ENCODE data around the gene PACC1. TPM values are rescaled to one million over a fixed set of nuclear protein-coding genes. Genes with fewer than 3 reads are reported as not detected.
"Not testable (repeated sequence)": the region's sequence is repeated elsewhere in the genome, so short reads cannot be mapped to it uniquely, and the experiment has no call there.

PACC1 gene
- total RNA-seq, 2 donors from 2014 or later = 5.3 to 16.4 TPM

DNA sequence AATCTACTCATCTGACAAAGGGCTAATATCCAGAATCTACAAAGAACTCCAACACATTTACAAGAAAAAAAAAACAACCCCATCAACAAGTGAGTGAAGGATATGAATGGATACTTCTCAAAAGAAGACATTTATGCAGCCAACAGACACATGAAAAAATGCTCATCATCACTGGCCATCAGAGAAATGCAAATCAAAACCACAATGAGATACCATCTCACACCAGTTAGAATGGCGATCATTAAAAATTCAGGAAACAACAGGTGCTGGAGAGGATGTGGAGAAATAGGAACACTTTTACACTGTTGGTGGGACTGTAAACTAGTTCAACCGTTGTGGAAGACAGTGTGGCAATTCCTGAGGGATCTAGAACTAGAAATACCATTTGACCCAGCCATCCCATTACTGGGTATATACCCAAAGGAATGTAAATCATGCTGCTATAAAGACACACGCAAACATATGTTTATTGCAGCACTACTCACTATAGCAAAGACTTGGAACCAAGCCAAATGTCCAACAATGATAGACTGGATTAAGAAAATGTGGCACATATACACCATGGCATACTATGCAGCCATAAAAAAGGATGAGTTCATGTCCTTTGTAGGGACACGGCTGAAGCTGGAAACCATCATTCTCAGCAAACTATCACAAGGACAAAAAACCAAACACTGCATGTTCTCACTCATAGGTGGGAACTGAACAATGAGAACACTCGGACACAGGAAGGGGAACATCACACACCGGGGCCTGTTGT is 18.8 kb downstream of the PACC1 start:
- not testable (repeated sequence) for H3K27ac Mint-ChIP-seq; H3K4me1 Mint-ChIP-seq; H3K9me3 Mint-ChIP-seq; ATAC-seq (replicated peaks); H3K27me3 Mint-ChIP-seq; H3K4me3 Mint-ChIP-seq
- H3K36me3 Mint-ChIP-seq (ENCODE audit: low read depth) = peaks cover 30% of the 10 kb centered on the region

DNA sequence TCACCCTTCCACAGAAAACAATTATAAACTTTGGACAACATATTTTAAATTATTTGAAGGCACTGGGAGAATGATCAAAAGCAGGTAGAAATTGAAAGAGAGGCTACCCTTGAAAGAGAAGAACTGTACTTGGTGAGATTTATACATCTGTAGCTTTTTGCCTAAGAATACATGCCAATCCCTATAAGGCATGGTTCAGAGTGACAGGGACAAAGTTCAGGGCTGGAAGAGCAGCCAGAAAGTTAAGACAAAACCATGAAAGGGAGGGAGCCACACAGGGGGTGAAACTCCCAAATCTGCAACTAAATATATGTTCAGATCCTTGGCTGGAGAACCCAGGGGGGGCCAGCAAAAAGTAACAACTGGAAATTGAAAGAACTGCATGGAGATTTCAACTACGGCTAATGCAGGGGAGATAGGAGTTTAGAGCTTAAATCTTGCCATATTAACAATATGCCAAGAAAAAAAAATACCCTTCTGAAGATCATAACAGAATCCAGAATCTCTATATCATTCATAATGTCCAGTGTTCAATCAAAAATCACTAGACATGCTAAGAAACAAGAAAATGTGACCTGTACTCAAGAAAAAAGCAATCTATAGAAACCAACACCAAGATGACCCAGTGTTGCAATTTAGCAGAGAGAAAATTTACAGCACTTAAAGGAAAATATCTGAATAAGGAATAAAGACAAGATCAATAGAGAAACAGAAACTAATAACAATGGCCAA is 25.5 kb downstream of the PACC1 start:
- Mint-ChIP-seq H3K9me3 (peaks cover 3% of the 10 kb centered on the region), H3K27ac (no peak overlapping the region), H3K4me3 (no peak overlapping the region), H3K27me3 (no peaks in the 10 kb centered on the region), H3K36me3 (ENCODE audit: low read depth) (peaks cover 57% of the 10 kb centered on the region), H3K4me1 (peaks cover 6% of the 10 kb centered on the region)
- ATAC-seq (replicated peaks) = no peak

DNA sequence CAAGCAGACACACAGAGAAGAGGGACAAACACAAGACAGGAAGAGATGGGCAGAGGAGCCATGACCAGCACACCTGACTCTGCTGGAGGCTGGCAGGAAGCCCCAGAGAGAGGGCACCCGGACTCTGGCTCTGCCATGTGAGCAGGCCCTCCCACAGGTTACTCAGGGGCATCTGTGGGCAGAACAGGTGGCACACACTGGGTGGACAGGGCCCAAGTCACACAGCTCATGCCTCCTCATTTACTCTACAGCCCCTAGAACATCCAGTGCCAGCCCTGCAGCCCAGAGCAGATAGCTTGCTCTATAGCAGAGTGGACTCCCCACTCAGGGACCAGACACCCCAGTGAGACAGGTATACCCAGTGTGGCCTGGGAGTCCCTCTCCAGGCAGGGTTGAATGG is 28.7 kb downstream of the PACC1 start:
- Mint-ChIP-seq H3K27ac (peak overlapping the region; percentile 29), H3K36me3 (ENCODE audit: low read depth) (peaks cover 76% of the 10 kb centered on the region), H3K9me3 (peaks cover 3% of the 10 kb centered on the region), H3K4me1 (peaks cover 6% of the 10 kb centered on the region), H3K27me3 (no peaks in the 10 kb centered on the region), H3K4me3 (no peak overlapping the region)
- ATAC-seq (replicated peaks) = no peak

DNA sequence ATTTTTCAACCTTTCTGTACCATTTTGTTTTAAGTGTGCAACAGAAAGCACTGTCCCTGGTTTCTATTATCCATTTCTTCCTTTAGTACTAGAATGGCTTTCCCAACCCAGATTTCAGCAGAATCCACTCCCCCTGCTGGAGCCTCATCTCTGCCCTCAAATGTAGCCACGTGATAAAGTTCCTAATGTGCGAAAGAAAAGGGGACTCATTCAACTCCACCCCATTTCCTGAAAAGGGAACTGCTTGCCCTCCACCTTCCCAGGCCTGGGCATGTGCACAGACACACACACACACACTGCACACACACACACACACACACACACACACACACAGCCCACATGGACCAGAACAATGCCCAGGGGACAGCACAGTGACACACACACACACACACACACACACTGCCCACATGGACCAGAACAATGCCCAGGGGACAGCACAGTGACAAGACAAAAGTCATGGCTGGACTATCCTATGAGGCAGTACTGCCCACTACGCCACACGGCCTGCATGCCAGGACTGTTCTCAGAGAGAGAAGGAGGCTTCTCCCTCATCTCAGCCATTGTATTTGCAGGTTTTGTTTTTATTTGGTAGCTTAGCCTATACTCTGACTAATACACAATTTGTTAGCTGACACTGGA is 33.2 kb downstream of the PACC1 start:
- Mint-ChIP-seq H3K27ac (no peak overlapping the region), H3K9me3 (no peaks in the 10 kb centered on the region), H3K4me1 (peaks cover 3% of the 10 kb centered on the region), H3K4me3 (no peak overlapping the region), H3K36me3 (ENCODE audit: low read depth) (peaks cover 90% of the 10 kb centered on the region), H3K27me3 (no peaks in the 10 kb centered on the region)
- no peak for ATAC-seq (replicated peaks)

DNA sequence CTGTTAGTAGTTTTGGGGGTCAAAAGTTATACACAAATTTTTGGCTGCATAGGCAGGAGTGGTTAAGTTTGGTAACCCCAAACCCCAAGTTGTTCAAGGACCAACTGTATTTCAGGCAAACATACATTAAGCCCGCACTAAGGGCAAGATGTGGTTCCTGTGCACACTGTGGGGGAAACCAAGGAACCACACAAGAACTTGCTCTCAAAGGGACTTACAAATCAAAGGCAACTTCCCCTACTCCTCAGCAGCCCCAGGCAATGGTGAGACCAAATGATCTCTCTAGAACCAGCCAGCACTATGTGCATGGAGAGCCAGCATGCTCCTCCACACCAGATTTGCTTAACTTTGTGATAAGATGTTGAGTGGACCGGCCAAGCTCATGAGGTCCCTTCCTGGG is 35.3 kb downstream of the PACC1 start:
- Mint-ChIP-seq H3K4me3 (no peak overlapping the region), H3K27ac (no peak overlapping the region), H3K27me3 (no peaks in the 10 kb centered on the region), H3K36me3 (ENCODE audit: low read depth) (peaks cover 85% of the 10 kb centered on the region), H3K9me3 (no peaks in the 10 kb centered on the region), H3K4me1 (no peaks in the 10 kb centered on the region)
- ATAC-seq (replicated peaks) = no peak

DNA sequence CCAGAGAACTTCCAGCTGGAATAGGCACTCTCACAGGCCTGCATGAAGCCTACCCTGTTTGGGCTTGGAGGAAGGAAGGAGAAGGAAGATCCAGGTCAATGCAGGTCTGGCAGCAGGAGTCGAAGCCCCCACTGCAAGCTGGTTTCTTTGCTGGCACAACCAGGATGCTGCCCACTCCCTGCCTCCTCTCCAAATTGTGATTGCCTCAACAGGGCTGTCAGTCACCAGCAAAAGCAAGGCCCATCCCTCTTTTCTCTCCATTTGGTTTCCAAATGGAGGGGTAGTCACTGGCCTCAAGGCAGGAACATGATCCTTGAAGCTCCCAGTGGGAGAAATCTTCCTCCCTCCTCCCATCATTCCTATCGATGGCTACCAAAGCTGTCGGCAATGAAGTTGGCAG is 37.0 kb downstream of the PACC1 start:
- Mint-ChIP-seq H3K36me3 (ENCODE audit: low read depth) (peaks cover 86% of the 10 kb centered on the region), H3K27me3 (no peaks in the 10 kb centered on the region), H3K9me3 (no peaks in the 10 kb centered on the region), H3K4me1 (no peaks in the 10 kb centered on the region), H3K4me3 (no peak overlapping the region), H3K27ac (no peak overlapping the region)
- no peak for ATAC-seq (replicated peaks)

DNA sequence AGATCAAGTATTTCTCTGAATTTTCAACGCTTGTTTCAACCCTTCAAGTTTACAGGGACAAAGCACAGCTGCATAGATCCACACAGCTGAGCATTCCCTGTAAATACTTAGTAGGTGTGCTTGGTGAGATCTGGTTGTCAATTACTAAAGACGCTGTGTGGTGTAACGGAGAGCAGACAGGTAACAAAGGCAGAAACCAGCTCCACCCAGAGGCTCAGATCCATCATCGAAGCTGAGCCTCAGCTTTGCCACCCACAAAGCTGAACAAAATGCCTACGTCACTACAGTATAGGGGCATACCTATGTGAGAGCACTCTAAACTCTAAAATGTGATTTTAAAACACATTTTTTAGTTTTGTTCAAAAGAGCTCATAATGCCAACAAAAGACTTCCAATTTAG is 38.7 kb downstream of the PACC1 start:
- no peaks in the 10 kb centered on the region for H3K4me1 Mint-ChIP-seq
- H3K4me3 Mint-ChIP-seq = no peak overlapping the region
- H3K9me3 Mint-ChIP-seq = no peaks in the 10 kb centered on the region
- ATAC-seq (replicated peaks) = no peak
- peak overlapping the region; percentile 73 for H3K27ac Mint-ChIP-seq
- H3K27me3 Mint-ChIP-seq = no peaks in the 10 kb centered on the region
- peaks cover 88% of the 10 kb centered on the region for H3K36me3 Mint-ChIP-seq (ENCODE audit: low read depth)

DNA sequence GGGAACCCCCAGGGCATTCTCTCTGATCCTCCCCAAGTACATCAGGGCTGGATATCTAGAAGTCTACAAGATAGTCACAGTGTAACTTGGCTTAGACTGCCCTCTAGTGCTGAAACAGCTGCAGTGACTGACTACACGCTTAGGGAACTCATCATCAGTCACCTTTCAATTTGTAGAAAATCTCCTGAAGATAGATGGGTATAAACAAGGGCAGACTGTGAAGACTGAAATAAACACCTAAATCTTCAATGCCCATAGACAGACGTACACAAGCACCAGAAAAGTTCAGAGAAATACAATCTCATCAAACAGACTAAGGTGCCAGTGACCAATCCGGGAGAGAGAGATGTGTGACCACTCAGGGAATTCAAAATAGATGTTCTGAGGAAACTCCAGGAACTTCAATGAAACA is 46.6 kb downstream of the PACC1 start:
- H3K4me3 Mint-ChIP-seq = no peak overlapping the region
- no peaks in the 10 kb centered on the region for H3K9me3 Mint-ChIP-seq
- peaks cover 4% of the 10 kb centered on the region for H3K4me1 Mint-ChIP-seq
- ATAC-seq (replicated peaks) = peak; percentile 95
- H3K27ac Mint-ChIP-seq = peak overlapping the region; percentile 63
- no peaks in the 10 kb centered on the region for H3K27me3 Mint-ChIP-seq
- H3K36me3 Mint-ChIP-seq (ENCODE audit: low read depth) = peaks cover 87% of the 10 kb centered on the region

DNA sequence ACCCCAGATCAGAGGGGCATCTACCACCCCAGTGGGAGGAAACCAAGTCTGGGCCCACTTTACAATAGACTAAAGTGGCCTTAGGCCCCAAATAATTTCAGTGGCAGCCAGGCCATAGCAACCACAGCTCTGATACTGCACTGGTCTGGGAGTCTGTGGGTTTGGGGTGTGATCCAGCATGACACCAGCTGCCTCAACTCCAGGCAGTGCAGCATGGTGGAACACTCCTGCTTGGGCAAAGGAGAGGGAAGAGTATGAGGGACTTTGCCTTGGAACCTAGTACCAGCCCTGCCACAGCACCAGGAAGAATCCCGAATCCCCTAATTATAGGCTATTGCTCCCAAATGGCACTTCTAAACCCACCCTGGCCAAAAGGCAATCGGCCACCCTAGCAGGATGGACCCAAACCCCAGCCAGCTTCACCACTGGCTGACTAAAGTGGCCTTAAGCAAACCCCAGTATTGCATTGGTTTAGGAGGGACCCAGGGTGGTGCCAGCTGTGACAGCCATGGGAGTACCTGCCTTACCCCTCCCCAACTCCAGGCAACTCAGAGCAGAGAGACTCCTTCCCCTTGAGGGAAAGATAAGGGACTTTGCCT is 47.1 kb downstream of the PACC1 start:
- ATAC-seq (replicated peaks) = no peak
- H3K27me3 Mint-ChIP-seq = no peaks in the 10 kb centered on the region
- H3K4me3 Mint-ChIP-seq = no peak overlapping the region
- H3K9me3 Mint-ChIP-seq = no peaks in the 10 kb centered on the region
- peak overlapping the region; percentile 63 for H3K27ac Mint-ChIP-seq
- peaks cover 4% of the 10 kb centered on the region for H3K4me1 Mint-ChIP-seq
- H3K36me3 Mint-ChIP-seq (ENCODE audit: low read depth) = peaks cover 83% of the 10 kb centered on the region

DNA sequence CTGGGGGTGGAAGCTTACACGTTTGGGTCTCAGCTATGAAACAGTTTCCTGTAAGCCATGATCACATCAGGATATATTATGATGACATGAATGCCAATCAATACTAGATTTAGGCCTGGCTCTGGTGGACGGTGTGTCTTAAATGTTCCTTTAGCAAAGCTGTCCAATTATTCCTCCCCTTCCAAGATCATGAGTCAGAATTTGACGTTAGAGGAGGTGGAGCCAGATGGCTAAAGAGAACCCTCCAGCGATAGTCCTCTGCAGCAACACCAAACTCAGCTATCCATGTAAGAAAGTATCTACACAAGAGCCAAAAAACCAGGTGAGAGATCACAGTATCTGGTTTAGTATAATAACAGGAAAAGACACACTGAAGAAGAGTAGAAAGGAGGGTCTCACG is 47.8 kb downstream of the PACC1 start:
- peaks cover 4% of the 10 kb centered on the region for H3K4me1 Mint-ChIP-seq
- no peaks in the 10 kb centered on the region for H3K9me3 Mint-ChIP-seq
- H3K27me3 Mint-ChIP-seq = no peaks in the 10 kb centered on the region
- ATAC-seq (replicated peaks) = no peak
- no peak overlapping the region for H3K4me3 Mint-ChIP-seq
- peaks cover 83% of the 10 kb centered on the region for H3K36me3 Mint-ChIP-seq (ENCODE audit: low read depth)
- H3K27ac Mint-ChIP-seq = peak overlapping the region; percentile 0

DNA sequence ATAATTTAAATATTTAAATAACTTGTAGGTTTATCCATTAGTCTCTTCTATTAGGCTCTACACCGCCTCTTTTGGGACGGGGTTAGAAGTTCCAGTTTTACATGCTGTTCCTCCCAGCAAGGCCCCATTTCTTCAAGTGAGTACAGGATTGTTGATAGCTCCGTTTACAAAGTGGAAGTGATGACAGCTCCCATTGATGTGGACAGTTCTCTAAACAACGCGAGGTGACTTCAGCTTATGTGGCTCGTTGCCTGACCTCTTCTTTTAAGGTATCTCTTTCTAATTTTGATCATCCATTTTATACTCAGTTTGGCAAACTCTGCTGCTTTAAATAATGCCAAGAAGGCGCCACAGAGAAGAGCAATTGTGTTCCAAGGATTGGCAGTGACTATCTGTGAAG is 49.7 kb downstream of the PACC1 start:
- ATAC-seq (replicated peaks) = no peak

DNA sequence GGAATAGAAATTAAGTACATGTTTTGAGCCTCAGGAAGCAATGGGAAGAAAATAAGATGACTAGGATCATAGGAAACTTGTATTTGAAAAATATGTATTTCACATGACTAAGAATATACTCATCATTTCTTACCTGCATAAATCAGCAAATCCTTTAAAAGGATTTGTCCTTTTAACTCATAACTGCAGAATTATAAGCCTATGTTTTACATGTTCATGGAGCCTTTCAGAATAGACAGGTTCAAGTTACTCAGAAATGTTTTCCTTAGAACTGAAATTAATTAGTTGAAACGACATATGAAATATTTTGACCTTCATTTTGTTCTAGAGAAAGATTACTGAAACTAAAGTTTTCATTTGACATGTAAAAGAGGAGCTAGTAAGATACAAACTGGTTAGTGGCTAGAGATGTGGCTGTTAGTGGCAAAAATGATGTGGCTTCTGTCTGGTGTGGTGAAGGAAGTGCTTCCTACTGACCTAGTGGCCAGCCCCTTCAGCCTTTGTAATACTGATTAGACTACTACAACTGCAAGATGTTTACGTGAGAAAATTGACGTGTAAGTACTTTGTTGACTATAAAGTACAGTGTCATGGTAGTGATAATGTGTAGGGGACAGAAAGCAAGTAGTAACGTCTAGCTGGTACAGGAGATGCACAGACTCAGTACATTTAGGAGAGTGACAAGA is 54.7 kb downstream of the PACC1 start:
- peak; percentile 94 for ATAC-seq (replicated peaks)
- H3K27me3 Mint-ChIP-seq = no peaks in the 10 kb centered on the region
- no peaks in the 10 kb centered on the region for H3K9me3 Mint-ChIP-seq
- peaks cover 6% of the 10 kb centered on the region for H3K4me1 Mint-ChIP-seq
- H3K27ac Mint-ChIP-seq = peak overlapping the region; percentile 91
- H3K36me3 Mint-ChIP-seq (ENCODE audit: low read depth) = peaks cover 92% of the 10 kb centered on the region
- H3K4me3 Mint-ChIP-seq = peak overlapping the region; percentile 45

More for the DNA sequence above, 49.7 kb downstream of the PACC1 start:
- peak overlapping the region; percentile 9 for H3K27ac Mint-ChIP-seq
- H3K36me3 Mint-ChIP-seq (ENCODE audit: low read depth) = peaks cover 83% of the 10 kb centered on the region
- no peaks in the 10 kb centered on the region for H3K27me3 Mint-ChIP-seq
- H3K9me3 Mint-ChIP-seq = no peaks in the 10 kb centered on the region
- no peak overlapping the region for H3K4me3 Mint-ChIP-seq
- peaks cover 10% of the 10 kb centered on the region for H3K4me1 Mint-ChIP-seq

DNA sequence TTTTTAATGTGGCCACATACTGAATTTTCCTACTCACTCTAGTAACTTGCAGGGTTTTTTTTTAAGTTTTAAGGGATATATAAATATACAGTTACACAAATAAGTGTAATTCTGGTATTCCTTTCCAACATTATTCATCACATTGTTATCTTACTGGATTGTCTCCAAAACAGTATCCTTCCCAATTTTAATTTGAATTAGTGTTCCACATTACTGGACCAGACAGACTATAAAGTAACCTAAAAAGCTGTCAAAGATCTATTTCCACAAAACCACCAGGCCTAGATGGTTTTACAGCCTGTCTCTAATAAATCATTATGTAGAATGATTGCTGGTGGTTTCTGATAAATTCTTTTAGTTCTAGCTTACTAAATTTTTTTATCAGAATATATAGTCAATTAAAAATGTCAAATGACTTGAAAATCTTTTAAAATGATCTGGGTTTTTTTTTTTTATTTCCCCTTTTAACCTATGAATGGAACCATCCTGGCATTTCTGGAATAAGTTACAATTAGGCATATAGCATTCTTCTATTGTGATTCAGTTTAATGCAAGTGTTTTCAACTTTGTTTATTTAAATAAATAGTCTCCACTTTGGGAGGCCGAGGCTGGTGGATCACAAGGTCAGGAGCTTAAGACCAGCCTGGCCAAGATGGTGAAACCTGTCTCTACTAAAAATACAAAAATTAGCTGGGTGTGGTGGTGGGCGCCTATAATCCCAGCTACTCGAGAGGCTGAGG is 59.3 kb downstream of the PACC1 start:
- no peak overlapping the region for H3K4me3 Mint-ChIP-seq
- no peak for ATAC-seq (replicated peaks)
- peaks cover 5% of the 10 kb centered on the region for H3K4me1 Mint-ChIP-seq
- no peaks in the 10 kb centered on the region for H3K27me3 Mint-ChIP-seq
- no peaks in the 10 kb centered on the region for H3K9me3 Mint-ChIP-seq
- H3K36me3 Mint-ChIP-seq (ENCODE audit: low read depth) = peaks cover 90% of the 10 kb centered on the region
- no peak overlapping the region for H3K27ac Mint-ChIP-seq

All from activated T-helper 17 cell treated with anti-CD3 and anti-CD28 coated beads, Interleukin-2, amount 50 U/mL, for 72 hours (primary cell).